ENCODE data around the gene DYRK3.

The DYRK3 gene

DNA sequence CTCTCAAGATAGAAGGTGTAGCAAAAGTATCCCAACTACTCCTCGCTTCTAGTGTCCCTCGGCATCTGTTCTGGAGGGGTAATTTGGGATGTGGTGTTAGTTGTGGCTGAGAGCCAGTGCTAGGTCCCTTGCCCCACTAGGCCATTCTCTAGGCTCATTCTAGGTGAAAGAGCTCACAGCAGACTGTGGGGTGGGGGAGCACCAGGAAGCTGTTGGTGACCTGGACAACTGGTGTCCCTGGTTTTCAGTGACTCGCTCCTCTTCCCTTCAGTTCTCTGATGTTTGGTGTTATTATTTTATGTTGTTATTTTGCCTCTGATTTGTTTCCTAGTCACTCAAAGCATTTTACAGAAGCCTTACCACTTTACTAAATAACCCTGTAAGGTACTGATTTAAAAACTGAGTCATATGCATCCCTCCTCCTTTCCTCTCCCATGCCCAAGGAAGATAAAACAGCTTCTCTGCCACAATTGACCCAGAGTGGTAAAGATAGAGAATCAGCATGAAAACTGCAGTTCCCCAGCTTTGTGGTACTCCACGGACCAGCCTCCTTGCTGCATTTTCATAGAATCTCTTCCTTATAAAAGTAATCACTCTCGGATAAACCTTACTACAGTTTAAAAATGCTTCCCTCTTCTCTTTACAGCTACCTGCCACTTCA is 14.1 kb downstream of the DYRK3 start:
- TF ChIP-seq, protein P1, sequence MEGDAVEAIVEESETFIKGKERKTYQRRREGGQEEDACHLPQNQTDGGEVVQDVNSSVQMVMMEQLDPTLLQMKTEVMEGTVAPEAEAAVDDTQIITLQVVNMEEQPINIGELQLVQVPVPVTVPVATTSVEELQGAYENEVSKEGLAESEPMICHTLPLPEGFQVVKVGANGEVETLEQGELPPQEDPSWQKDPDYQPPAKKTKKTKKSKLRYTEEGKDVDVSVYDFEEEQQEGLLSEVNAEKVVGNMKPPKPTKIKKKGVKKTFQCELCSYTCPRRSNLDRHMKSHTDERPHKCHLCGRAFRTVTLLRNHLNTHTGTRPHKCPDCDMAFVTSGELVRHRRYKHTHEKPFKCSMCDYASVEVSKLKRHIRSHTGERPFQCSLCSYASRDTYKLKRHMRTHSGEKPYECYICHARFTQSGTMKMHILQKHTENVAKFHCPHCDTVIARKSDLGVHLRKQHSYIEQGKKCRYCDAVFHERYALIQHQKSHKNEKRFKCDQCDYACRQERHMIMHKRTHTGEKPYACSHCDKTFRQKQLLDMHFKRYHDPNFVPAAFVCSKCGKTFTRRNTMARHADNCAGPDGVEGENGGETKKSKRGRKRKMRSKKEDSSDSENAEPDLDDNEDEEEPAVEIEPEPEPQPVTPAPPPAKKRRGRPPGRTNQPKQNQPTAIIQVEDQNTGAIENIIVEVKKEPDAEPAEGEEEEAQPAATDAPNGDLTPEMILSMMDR (conservative IDR thresholded peaks at IDR 0.05; ENCODE audit: low read depth) = no peak

DNA sequence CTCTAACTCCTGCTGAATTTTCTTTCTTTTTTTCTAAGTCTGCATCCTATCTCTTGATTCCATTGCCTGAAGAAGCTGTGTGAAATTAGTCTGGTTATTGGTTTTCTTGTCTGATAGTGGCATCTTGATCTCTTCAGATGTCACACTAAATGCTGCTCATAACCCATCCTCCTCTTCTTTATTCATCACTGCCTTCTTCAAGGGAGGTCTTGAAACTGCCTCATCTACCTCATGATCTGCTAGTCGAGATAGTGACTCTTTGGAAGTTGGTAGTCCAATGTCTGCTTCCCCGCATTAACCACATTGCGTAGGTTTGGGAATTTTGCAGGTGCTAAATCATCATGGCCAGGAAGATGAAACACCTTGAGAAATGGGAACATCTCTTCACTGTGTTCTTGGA is 15.7 kb downstream of the DYRK3 start:
- H3K27ac ChIP-seq = no peak overlapping the region
- ChIA-PET CTCF (interaction anchor here (4.3 kb wide), 1 partner anchor 13 kb away, joined by 32 read pairs; no protein-coding TSS in a partner anchor), POLR2A (ENCODE audit: low non-redundant PET) (no interaction called here)
- DNase-seq (ENCODE audit: low spot score) = no peak
- TF ChIP-seq, protein P1 (conservative IDR thresholded peaks at IDR 0.05; ENCODE audit: low read depth) = no peak

More for the DNA sequence above, 14.1 kb downstream of the DYRK3 start:
- ChIA-PET CTCF (interaction anchor here (0.6 to 4.3 kb wide), 6 partner anchors 14 to 172 kb away, joined by 3 to 32 read pairs (median 4); no protein-coding TSS in a partner anchor), POLR2A (ENCODE audit: low non-redundant PET) (no interaction called here)
- no peak overlapping the region for H3K27ac ChIP-seq
- no peak for DNase-seq (ENCODE audit: low spot score)

DNA sequence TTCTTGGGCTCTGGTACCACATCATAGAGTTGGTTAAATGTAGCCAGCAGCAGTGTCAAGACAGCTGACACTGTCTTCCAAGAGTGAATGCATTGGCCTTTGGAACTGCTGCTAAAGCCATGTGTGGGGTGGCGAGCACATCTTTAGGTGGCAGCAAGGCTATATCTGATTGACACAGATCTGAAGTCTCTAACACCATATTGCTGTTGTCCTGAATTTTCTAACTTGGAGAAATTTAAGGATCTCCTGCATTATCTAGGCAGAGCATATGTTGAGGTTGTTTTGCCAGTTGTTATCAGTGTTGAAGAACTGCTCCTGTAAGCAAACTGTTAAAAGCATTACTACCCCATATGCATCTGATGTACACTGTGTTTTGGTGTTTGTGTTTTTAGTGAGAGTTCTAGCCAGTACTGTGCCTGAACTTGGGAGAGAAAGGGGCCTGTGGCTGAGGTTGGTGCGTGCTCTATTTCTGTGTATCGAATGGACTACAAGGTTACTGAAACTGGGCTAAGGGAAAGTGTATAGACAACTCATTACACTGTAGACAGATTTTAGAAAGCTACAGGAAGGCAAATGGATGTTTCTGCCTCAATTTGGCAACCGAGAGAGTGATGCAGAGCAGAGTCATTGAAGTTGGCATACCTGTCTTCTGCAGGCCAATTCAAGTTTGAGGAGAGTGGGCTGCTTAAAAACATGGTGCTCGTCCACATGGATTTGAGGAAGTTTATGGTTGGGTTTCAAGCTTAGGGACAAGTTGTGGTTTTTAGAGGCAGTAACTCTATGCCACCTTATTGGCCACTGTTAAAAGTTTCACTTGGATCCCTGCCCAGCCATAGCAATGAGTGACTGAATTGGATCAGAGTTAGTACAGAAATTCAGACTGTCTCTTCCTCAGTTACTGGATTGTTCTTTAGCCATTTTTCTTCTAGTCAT is 16.9 kb downstream of the DYRK3 start:
- POLR2A ChIA-PET (ENCODE audit: low non-redundant PET) = interaction anchor here (0.6 kb wide), 1 partner anchor 9 kb away, joined by 3 read pairs; no protein-coding TSS in a partner anchor
- DNase-seq (ENCODE audit: low spot score) = no peak
- no peak overlapping the region for H3K27ac ChIP-seq
- TF ChIP-seq, protein P1 (conservative IDR thresholded peaks at IDR 0.05; ENCODE audit: low read depth) = no peak
- CTCF ChIA-PET = interaction anchor here (0.7 kb wide), 2 partner anchors 172 kb away, joined by 3 read pairs; no protein-coding TSS in a partner anchor

DNA sequence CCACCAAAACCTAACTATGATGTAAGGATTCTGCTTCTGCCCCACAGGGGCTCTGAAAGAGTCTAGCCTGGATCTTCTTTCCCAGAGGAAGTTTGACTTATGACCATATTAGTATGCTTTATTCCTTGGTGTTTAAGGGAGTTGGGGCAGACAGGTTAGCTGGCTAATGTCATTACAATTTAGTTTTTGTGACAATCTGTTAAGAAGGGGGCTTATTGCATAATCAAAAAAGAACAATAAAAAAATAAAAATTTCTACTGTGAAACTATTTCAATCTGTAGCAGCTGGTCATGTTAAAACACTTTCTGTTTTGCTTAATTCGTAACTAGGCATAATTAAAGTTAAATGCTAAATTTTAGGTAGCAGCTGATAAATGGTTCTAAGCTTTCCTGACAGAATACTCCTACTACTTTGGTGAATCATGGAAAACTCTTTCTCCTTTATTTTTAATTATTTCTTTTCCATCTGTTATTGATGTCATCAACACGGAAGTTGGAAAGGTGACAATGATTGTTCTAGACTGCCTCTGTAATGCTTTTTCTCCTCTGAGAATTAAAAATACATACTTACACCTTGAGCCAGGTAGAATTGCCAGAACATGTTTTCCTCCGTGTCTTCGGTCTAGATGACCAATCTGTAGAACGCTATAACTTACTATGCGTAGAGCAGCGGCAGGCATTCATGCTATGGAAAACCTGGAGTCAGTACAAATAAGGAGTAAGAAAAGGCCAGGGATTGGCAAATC is 18.6 kb downstream of the DYRK3 start:
- POLR2A ChIA-PET (ENCODE audit: low non-redundant PET) = no interaction called here
- TF ChIP-seq, protein P1 (conservative IDR thresholded peaks at IDR 0.05; ENCODE audit: low read depth) = no peak
- no peak for DNase-seq (ENCODE audit: low spot score)
- CTCF ChIA-PET = interaction anchor here (0.6 to 2.8 kb wide), 4 partner anchors 10 to 109 kb away, joined by 3 to 11 read pairs (median 4); no protein-coding TSS in a partner anchor
- H3K27ac ChIP-seq = no peak overlapping the region

DNA sequence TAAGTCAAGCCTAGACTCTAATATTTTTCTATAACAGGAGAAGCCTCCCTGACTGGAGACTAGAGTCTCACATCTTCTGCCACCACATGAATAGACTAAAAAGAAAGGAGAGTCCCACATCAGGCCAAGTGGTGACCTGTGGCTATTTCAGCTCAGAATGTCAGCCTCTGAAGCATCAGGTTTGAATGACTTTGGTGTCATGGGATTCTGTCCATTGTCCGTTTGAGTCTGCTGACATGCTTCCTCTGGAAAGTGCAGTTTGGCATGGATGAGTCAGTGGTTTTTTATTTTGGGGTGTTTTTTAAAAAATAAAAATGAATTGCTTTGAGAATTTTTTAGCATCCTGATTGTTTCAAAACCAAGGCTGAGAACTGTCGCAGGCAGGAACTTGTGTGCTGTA is 19.5 kb downstream of the DYRK3 start:
- no peak overlapping the region for H3K27ac ChIP-seq
- no peak for DNase-seq (ENCODE audit: low spot score)
- TF ChIP-seq, protein P1 (conservative IDR thresholded peaks at IDR 0.05; ENCODE audit: low read depth) = no peak
- ChIA-PET POLR2A (ENCODE audit: low non-redundant PET) (no interaction called here), CTCF (interaction anchor here (0.9 to 2.8 kb wide), 4 partner anchors 9 to 165 kb away, joined by 3 to 11 read pairs (median 5); partner anchors contain the start of gene DYRK3)

Measured in RWPE1 (cell line).